ENCODE results near the gene STAG3. TPM values are rescaled to one million over a fixed set of nuclear protein-coding genes. Genes with fewer than 3 reads are reported as not detected.

STAG3 gene
- total and polyA plus RNA-seq, 2 donors (not counting 3 experiments of a cell fraction or from before 2014, with no cell fraction given), result 0.29 to 1.4 TPM

GRCh38 chr7:100163871-100164270 is 13.8 kb upstream of the STAG3 start:
- TF ChIP-seq JUN (IDR thresholded peaks at IDR 0.05; ENCODE audit: borderline replicate concordance, insufficient read depth, insufficient read length, low read depth) (no peak), CTCF (IDR thresholded peaks at IDR 0.05; ENCODE audit: extremely low read depth in 1 of 2, insufficient read depth in 1 of 2, low read depth in 1 of 2, low read length in 2 of 2) (no peak), POLR2A (IDR thresholded peaks at IDR 0.05; ENCODE audit: low read depth, low read length) (no peak), GATA2 (IDR thresholded peaks at IDR 0.05; ENCODE audit: insufficient read depth, insufficient read length, low read depth, low read length) (no peak), MAX (IDR thresholded peaks at IDR 0.05; ENCODE audit: insufficient read depth, insufficient read length) (no peak), MYC (IDR thresholded peaks at IDR 0.05; ENCODE audit: low read depth, low read length) (no peak), POLR2AphosphoS5 (IDR thresholded peaks at IDR 0.05; ENCODE audit: insufficient read depth, low read depth, low read length) (no peak), EZH2 (IDR thresholded peaks at IDR 0.05; ENCODE audit: borderline replicate concordance, low read depth, low read length, severe bottlenecking) (no peak), FOS (IDR thresholded peaks at IDR 0.05; ENCODE audit: borderline replicate concordance, insufficient read depth, low read length) (no peak)
- dilution Hi-C loops (cut with MboI; ENCODE audit: extremely low pct_ligation_motif_present, low sequenced_read_pairs), result no loop called here
- Histone ChIP-seq H3K4me3 (replicated peaks in 1 of 3; ENCODE audit: insufficient read depth in 1 of 3, low read depth in 1 of 3, low read length in 3 of 3) (no peak overlapping the region), H3K79me2 (ENCODE audit: control insufficient read depth, insufficient read depth, low read length) (no peaks in the 10 kb centered on the region), H2AFZ (ENCODE audit: low read depth, low read length) (no peak overlapping the region), H3K9ac (replicated peaks; ENCODE audit: extremely low read depth, insufficient read depth, low read length) (no peak overlapping the region), H4K20me1 (replicated peaks; ENCODE audit: control insufficient read depth, extremely low read depth, insufficient read depth, low read length) (no peaks in the 10 kb centered on the region), H3K27ac (ENCODE audit: insufficient read depth, low read depth, low read length) (no peak overlapping the region), H3K4me2 (ENCODE audit: insufficient read depth, low read length) (no peak overlapping the region), H3K4me1 (ENCODE audit: control insufficient read depth, extremely low read depth, insufficient read depth, low read length) (peaks cover 18% of the 10 kb centered on the region), H3K9me3 (replicated peaks; ENCODE audit: control insufficient read depth, insufficient read depth, low read length) (no peaks in the 10 kb centered on the region), H3K36me3 (ENCODE audit: control insufficient read depth in 2 of 2, extremely low read depth in 1 of 2, insufficient read depth in 2 of 2, low read length in 2 of 2) (no peaks in the 10 kb centered on the region), H3K9me1 (replicated peaks; ENCODE audit: control insufficient read depth, extremely low read depth, insufficient read depth, low read length) (no peaks in the 10 kb centered on the region), H3K27me3 (ENCODE audit: control insufficient read depth in 2 of 2, insufficient read depth in 2 of 2, low read length in 2 of 2) (peaks cover 5 to 15% of the 10 kb centered on the region in 2 experiments)
- BruUV-seq (replicated peaks), result no TSS peak
- POLR2A ChIA-PET, result no interaction called here
- DNase-seq (ENCODE audit: low read depth, low spot score) (no peak), FAIRE-seq (no peak)
- CTCF ChIA-PET, result interaction anchor here (1.1 to 1.3 kb wide), 2 partner anchors 14 to 26 kb away, joined by 3 read pairs; partner anchors contain the start of genes GPC2 and STAG3
- intact Hi-C loops (cut with micrococcal nuclease), result no loop called here

Data from endothelial cell of umbilical vein (primary cell).